ENCODE data around the gene TBL2.
"Not testable (repeated sequence)": the region's sequence is repeated elsewhere in the genome, so short reads cannot be mapped to it uniquely, and the experiment has no call there.

The TBL2 gene

DNA sequence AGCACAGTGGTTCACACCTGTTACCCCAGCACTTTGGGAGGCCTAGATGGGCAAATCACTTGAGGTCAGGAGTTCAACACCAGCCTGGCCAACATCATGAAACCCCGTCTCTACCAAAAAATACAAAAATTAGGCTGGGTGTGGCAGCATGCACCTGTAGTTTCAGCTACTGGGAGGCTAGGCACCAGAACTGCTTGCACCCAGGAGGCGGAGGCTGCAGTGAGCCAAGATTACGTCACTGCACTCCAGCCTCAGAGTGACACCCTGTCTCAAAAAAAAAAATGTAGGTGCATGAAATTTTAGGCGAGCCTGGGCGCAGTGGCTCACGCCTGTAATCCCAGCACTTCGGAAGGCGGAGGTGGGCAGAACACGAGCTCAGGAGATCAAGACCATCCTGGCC is 30.5 kb downstream of the TBL2 start:
- H3K4me1 ChIP-seq (ENCODE audit: insufficient read depth, low read length) = no peaks in the 10 kb centered on the region
- no peaks in the 10 kb centered on the region for H3K27me3 ChIP-seq (ENCODE audit: insufficient read depth, low read length)
- no peak overlapping the region for H3K9ac ChIP-seq (ENCODE audit: low read depth, low read length)
- no peak overlapping the region for H3K4me3 ChIP-seq (ENCODE audit: low read length)
- WGBS = 96% methylated on average over 9 of the region's 9 CpGs
- peaks cover 44% of the 10 kb centered on the region for H3K36me3 ChIP-seq (ENCODE audit: insufficient read depth, low read length)
- H3K9me3 ChIP-seq (ENCODE audit: insufficient read depth, low read depth, low read length) = no peaks in the 10 kb centered on the region
- H3K27ac ChIP-seq (ENCODE audit: low read depth, low read length) = no peak overlapping the region

- no peak overlapping the region for H3K4me3 ChIP-seq (ENCODE audit: low read length)
- H3K9ac ChIP-seq (ENCODE audit: low read depth, low read length) = no peak overlapping the region
- H3K27me3 ChIP-seq (ENCODE audit: insufficient read depth, low read length) = no peaks in the 10 kb centered on the region
- no peaks in the 10 kb centered on the region for H3K4me1 ChIP-seq (ENCODE audit: insufficient read depth, low read length)
- H3K27ac ChIP-seq (ENCODE audit: low read depth, low read length) = no peak overlapping the region
- H3K9me3 ChIP-seq (ENCODE audit: insufficient read depth, low read depth, low read length) = no peaks in the 10 kb centered on the region
- H3K36me3 ChIP-seq (ENCODE audit: insufficient read depth, low read length) = peaks cover 40% of the 10 kb centered on the region
- 98% methylated on average over 2 of the region's 2 CpGs for WGBS
Observed at GRCh38 chr7:73544678-73545077, 33.7 kb downstream of the TBL2 start.

DNA sequence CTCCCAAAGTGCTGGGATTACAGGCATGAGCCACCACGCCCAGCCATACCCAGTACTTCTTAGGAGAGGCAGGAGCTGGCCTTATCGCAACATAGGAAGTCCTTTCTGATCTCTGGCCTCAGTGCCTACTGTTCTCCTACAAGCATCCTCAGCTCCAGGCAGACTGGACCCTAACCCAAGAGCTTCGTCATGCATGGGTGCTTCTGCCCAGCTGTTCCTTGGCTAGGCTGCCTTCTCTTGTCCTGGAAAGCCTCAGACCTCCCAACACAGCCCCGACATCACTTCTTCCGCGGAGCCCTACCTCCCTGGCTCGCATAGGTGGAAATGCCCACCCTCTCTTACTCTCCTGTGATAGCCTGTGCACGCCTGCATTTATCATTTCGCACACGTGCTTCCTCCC is 36.7 kb downstream of the TBL2 start:
- peaks cover 51% of the 10 kb centered on the region for H3K36me3 ChIP-seq (ENCODE audit: insufficient read depth, low read length)
- WGBS = 95% methylated on average over 10 of the region's 10 CpGs

DNA sequence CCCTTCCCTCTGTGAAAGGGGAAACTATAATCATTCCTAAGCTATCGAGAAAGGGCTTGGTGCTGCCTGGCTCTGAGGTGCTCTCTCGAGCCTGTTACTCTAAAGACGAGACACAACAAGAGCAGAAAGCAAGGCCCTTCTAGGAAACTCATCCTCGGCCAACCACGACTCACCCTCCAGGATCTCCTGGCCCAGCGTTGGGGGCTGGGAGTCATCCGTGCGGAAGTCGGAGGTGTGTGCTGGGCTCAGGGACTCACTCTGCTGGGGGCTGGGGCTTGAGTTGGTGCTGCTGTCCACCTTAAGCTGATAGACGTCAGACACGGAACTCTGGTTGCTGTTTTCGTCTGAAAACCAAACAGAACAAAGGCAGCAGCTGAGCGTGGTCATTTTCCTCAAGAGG is 38.7 kb downstream of the TBL2 start:
- H3K4me1 ChIP-seq (ENCODE audit: insufficient read depth, low read length) = no peaks in the 10 kb centered on the region
- H3K27me3 ChIP-seq (ENCODE audit: insufficient read depth, low read length) = no peaks in the 10 kb centered on the region
- H3K36me3 ChIP-seq (ENCODE audit: insufficient read depth, low read length) = peaks cover 62% of the 10 kb centered on the region
- no peak overlapping the region for H3K27ac ChIP-seq (ENCODE audit: low read depth, low read length)
- 94% methylated on average over 13 of the region's 13 CpGs for WGBS
- no peak overlapping the region for H3K4me3 ChIP-seq (ENCODE audit: low read length)
- no peak overlapping the region for H3K9ac ChIP-seq (ENCODE audit: low read depth, low read length)
- H3K9me3 ChIP-seq (ENCODE audit: insufficient read depth, low read depth, low read length) = no peaks in the 10 kb centered on the region

More for the DNA sequence above, 36.7 kb downstream of the TBL2 start:
- no peaks in the 10 kb centered on the region for H3K4me1 ChIP-seq (ENCODE audit: insufficient read depth, low read length)
- H3K27me3 ChIP-seq (ENCODE audit: insufficient read depth, low read length) = no peaks in the 10 kb centered on the region
- no peaks in the 10 kb centered on the region for H3K9me3 ChIP-seq (ENCODE audit: insufficient read depth, low read depth, low read length)
- no peak overlapping the region for H3K27ac ChIP-seq (ENCODE audit: low read depth, low read length)
- no peak overlapping the region for H3K9ac ChIP-seq (ENCODE audit: low read depth, low read length)
- no peak overlapping the region for H3K4me3 ChIP-seq (ENCODE audit: low read length)

DNA sequence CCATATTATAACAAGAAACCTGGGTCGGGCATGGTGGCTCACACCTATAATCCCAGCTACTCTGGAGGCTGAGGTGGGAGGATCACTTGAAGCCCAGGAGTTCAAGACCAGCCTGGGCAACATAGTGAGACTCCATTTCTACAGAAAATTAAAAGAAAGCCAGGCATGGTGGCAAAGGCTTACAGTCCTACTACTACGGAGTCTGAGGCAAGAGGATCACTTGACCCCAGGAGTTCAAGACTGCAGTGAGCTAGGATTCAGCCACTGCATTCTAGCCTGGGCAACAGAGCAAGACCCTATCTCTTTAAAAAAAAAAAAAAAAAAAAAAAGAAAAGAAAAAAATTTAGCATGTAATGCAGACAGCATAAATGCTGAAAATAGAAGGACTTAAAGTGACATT is 39.9 kb downstream of the TBL2 start:
- not testable (repeated sequence) for H3K4me1 ChIP-seq (ENCODE audit: insufficient read depth, low read length); H3K9ac ChIP-seq (ENCODE audit: low read depth, low read length); H3K4me3 ChIP-seq (ENCODE audit: low read length); H3K27ac ChIP-seq (ENCODE audit: low read depth, low read length); H3K9me3 ChIP-seq (ENCODE audit: insufficient read depth, low read depth, low read length); H3K27me3 ChIP-seq (ENCODE audit: insufficient read depth, low read length)
- WGBS = 90% methylated on average over 2 of the region's 2 CpGs
- H3K36me3 ChIP-seq (ENCODE audit: insufficient read depth, low read length) = peaks cover 62% of the 10 kb centered on the region

DNA sequence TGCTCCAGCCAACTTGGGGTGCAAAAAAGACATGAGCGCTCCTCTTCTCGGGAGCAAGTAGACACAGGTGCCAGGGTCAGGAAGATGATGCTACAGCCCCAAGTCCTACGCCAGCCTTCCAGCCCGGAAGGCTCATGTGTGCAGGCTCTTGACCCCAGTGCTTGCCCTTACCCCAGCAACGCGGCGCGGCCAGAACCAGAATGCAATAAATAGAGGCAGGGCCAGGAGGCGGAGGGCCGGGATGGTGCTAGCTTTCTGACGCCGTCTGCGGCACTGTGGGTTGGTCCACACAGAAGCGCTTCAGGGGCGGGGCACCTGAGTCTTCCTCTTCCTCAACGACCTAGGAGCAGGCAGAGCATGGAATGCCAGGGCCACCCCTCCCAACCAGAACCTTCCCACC is 41.3 kb downstream of the TBL2 start:
- Histone ChIP-seq H3K9ac (ENCODE audit: low read depth, low read length) (no peak overlapping the region), H3K36me3 (ENCODE audit: insufficient read depth, low read length) (peaks cover 50% of the 10 kb centered on the region), H3K27ac (ENCODE audit: low read depth, low read length) (no peak overlapping the region), H3K27me3 (ENCODE audit: insufficient read depth, low read length) (no peaks in the 10 kb centered on the region), H3K9me3 (ENCODE audit: insufficient read depth, low read depth, low read length) (no peaks in the 10 kb centered on the region), H3K4me1 (ENCODE audit: insufficient read depth, low read length) (no peaks in the 10 kb centered on the region), H3K4me3 (ENCODE audit: low read length) (no peak overlapping the region)
- WGBS = 94% methylated on average over 16 of the region's 16 CpGs

DNA sequence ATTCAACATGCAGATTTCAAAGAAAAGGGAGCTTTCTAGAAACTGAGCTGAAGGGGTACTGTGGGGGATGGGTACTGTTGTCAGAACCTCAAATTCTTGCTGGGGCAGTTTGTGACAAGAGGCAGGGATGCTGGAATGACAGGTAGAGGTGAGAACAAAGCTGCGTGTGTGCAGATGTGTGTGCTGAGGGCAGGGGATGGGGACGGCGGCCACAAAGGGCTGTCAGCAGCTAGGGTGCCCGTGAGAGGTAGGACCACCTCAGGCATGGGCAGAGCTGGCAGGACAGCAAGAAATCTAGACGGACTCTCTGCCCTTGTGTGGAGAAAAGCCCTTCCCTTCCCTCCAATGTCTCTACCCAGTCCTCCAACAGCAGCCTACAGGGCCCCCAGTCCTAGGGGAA is 41.9 kb downstream of the TBL2 start:
- 95% methylated on average over 5 of the region's 5 CpGs for WGBS
- Histone ChIP-seq H3K9ac (ENCODE audit: low read depth, low read length) (no peak overlapping the region), H3K36me3 (ENCODE audit: insufficient read depth, low read length) (peaks cover 48% of the 10 kb centered on the region), H3K9me3 (ENCODE audit: insufficient read depth, low read depth, low read length) (no peaks in the 10 kb centered on the region), H3K27ac (ENCODE audit: low read depth, low read length) (no peak overlapping the region), H3K27me3 (ENCODE audit: insufficient read depth, low read length) (no peaks in the 10 kb centered on the region), H3K4me1 (ENCODE audit: insufficient read depth, low read length) (no peaks in the 10 kb centered on the region), H3K4me3 (ENCODE audit: low read length) (no peak overlapping the region)

DNA sequence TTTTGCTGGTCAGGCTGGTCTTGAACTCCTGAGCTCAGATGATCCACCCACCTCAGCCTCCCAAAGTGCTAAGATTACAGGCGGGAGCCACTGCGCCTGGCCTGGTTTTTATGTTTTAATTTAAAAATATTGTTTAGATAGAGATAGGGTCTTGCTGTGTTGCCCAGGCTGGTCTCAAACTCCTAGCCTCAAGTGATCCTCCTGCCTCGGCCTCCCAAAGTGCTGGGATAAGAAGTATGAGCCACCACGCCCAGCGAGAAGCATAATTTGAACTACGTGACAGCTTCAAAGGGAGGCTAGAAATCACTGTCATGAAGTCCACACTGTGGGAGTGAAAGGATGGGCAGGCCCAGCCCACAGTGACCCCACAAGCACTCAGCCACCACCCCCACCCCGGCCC is 42.5 kb downstream of the TBL2 start:
- H3K9me3 ChIP-seq (ENCODE audit: insufficient read depth, low read depth, low read length); H3K9ac ChIP-seq (ENCODE audit: low read depth, low read length); H3K4me3 ChIP-seq (ENCODE audit: low read length); H3K4me1 ChIP-seq (ENCODE audit: insufficient read depth, low read length); H3K27ac ChIP-seq (ENCODE audit: low read depth, low read length); H3K27me3 ChIP-seq (ENCODE audit: insufficient read depth, low read length): not testable (repeated sequence)
- H3K36me3 ChIP-seq (ENCODE audit: insufficient read depth, low read length) = peaks cover 45% of the 10 kb centered on the region
- 91% methylated on average over 6 of the region's 7 CpGs for WGBS

DNA sequence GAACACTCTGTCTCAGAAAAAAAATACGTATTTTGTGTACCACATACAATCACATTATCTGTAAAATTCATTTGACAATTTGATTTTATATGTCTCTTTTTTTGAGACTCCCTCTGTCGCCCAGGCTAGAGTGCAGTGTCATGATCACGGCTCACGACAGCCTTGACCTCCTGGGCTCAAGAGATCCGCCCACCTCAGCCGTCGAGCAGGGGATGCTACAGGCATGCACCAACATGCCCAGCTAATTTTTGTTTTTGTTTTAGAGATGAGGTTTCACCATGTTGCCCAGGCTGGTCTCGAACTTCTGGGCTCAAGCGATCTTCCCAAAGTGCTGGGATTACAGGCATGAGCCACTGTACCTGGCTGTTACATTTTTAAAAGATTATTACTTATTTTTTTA is 44.6 kb downstream of the TBL2 start:
- Histone ChIP-seq H3K4me1 (ENCODE audit: insufficient read depth, low read length) (no peaks in the 10 kb centered on the region), H3K9me3 (ENCODE audit: insufficient read depth, low read depth, low read length) (no peaks in the 10 kb centered on the region), H3K27me3 (ENCODE audit: insufficient read depth, low read length) (no peaks in the 10 kb centered on the region), H3K36me3 (ENCODE audit: insufficient read depth, low read length) (peaks cover 29% of the 10 kb centered on the region), H3K9ac (ENCODE audit: low read depth, low read length) (no peak overlapping the region), H3K4me3 (ENCODE audit: low read length) (no peak overlapping the region), H3K27ac (ENCODE audit: low read depth, low read length) (no peak overlapping the region; the same call in 1 of the 2 replicates)
- 82% methylated on average over 9 of the region's 9 CpGs for WGBS

GRCh38 chr7:73532224-73532623 is 46.2 kb downstream of the TBL2 start:
- Histone ChIP-seq H3K9me3 (ENCODE audit: insufficient read depth, low read depth, low read length) (no peaks in the 10 kb centered on the region), H3K27me3 (ENCODE audit: insufficient read depth, low read length) (no peaks in the 10 kb centered on the region), H3K36me3 (ENCODE audit: insufficient read depth, low read length) (peaks cover 17% of the 10 kb centered on the region), H3K4me3 (ENCODE audit: low read length) (no peak overlapping the region), H3K9ac (ENCODE audit: low read depth, low read length) (no peak overlapping the region), H3K27ac (ENCODE audit: low read depth, low read length) (no peak overlapping the region), H3K4me1 (ENCODE audit: insufficient read depth, low read length) (no peaks in the 10 kb centered on the region)
- WGBS = 92% methylated on average over 6 of the region's 6 CpGs

- no peaks in the 10 kb centered on the region for H3K4me1 ChIP-seq (ENCODE audit: insufficient read depth, low read length)
- H3K4me3 ChIP-seq (ENCODE audit: low read length) = no peak overlapping the region
- peaks cover 3% of the 10 kb centered on the region; the same call in 1 of the 2 replicates for H3K36me3 ChIP-seq (ENCODE audit: insufficient read depth, low read length)
- H3K9me3 ChIP-seq (ENCODE audit: insufficient read depth, low read depth, low read length) = no peaks in the 10 kb centered on the region
- no peak overlapping the region for H3K9ac ChIP-seq (ENCODE audit: low read depth, low read length)
- WGBS = 96% methylated on average over 3 of the region's 3 CpGs
- H3K27ac ChIP-seq (ENCODE audit: low read depth, low read length) = no peak overlapping the region
- no peaks in the 10 kb centered on the region for H3K27me3 ChIP-seq (ENCODE audit: insufficient read depth, low read length)
Observed at GRCh38 chr7:73530800-73531199, 47.6 kb downstream of the TBL2 start.
